PC-3 (cell line): ENCODE results near the gene SPACDR. TPM values are rescaled to one million over a fixed set of nuclear protein-coding genes. Genes with fewer than 3 reads are reported as not detected.

Experiments
- ATAC-seq: fragments of 200-7000 bp; cut with Tn5 transposase; 2 replicates; pipeline ENCODE4 v1.9.1; 2020; ENCODE audit warnings: mild to moderate bottlenecking, moderate library complexity
- BruUV-seq: library from RNA; stranded (reverse); fragments of 400-500 nt; replicated peaks from 2 replicates; lab custom pipeline; 2021; lab: Mats Ljungman, UMichigan
- CTCF ChIA-PET: fragments of 300-600 bp; sonication (Branson Sonifier 250); formaldehyde crosslinking; loops from one replicate; lab custom pipeline; 2022; ENCODE audit warnings: antibody characterized with exemption; lab: Charles Lee
- POLR2A ChIA-PET: fragments of 300-600 bp; sonication (Branson Sonifier 250); formaldehyde crosslinking; loops from one replicate; lab custom pipeline; 2022; ENCODE audit warnings: antibody characterized with exemption; ENCODE audit not compliant: unreplicated experiment; lab: Charles Lee
- DNase-seq: peaks from one replicate; pipeline ENCODE4 v3.0.0-alpha.2; 2015
- H2AFZ ChIP-seq: fragments of 300-600 bp; sonication (generic); 2 replicates; pipeline ENCODE4 v1.6.0; 2016; ENCODE audit warnings: antibody characterized with exemption, low read length
- H3F3A ChIP-seq: fragments of 300-600 bp; sonication (generic); one replicate; pipeline ENCODE4 v1.6.0; 2017; ENCODE audit warnings: antibody characterized with exemption, low read length, control low read depth, mild to moderate bottlenecking; ENCODE audit not compliant: unreplicated experiment
- H3K27ac ChIP-seq: fragments of 300-600 bp; sonication (generic); 2 replicates; pipeline ENCODE4 v1.5.1; 2016; ENCODE audit warnings: mild to moderate bottlenecking, low read length
- H3K27me3 ChIP-seq: fragments of 300-600 bp; sonication (generic); 2 replicates; pipeline ENCODE4 v1.6.1; 2016; ENCODE audit warnings: low read length, mixed read lengths
- H3K36me3 ChIP-seq: fragments of 300-600 bp; sonication (generic); 2 replicates; pipeline ENCODE4 v1.6.1; 2016; ENCODE audit warnings: low read depth, mixed run types, low read length, mixed read lengths
- H3K4me1 ChIP-seq: fragments of 300-600 bp; sonication (generic); 2 replicates; pipeline ENCODE4 v1.5.1; 2016; ENCODE audit warnings: low read length; ENCODE audit not compliant: insufficient read depth
- H3K4me2 ChIP-seq: fragments of 300-600 bp; sonication (generic); 2 replicates; pipeline ENCODE4 v1.6.0; 2016; ENCODE audit warnings: low read length
- H3K4me3 ChIP-seq: fragments of 300-600 bp; sonication (generic); 2 replicates; pipeline ENCODE4 v1.5.1; 2016; ENCODE audit warnings: mild to moderate bottlenecking, low read length, mixed read lengths
- H3K79me2 ChIP-seq: fragments of 300-600 bp; sonication (generic); 2 replicates; pipeline ENCODE4 v1.6.1; 2017; ENCODE audit warnings: low read length, mixed read lengths
- H3K9ac ChIP-seq: fragments of 300-600 bp; sonication (generic); 2 replicates; pipeline ENCODE4 v1.6.0; 2016; ENCODE audit warnings: mild to moderate bottlenecking, low read length
- H3K9me2 ChIP-seq: fragments of 300-600 bp; sonication (generic); replicated peaks from 2 replicates; pipeline ENCODE4 v1.6.1; 2016; ENCODE audit warnings: mixed run types, low read length, mixed read lengths
- H3K9me3 ChIP-seq: fragments of 300-600 bp; sonication (generic); 2 replicates; pipeline ENCODE4 v1.6.1; 2016; ENCODE audit warnings: low read length, mixed read lengths
- H4K20me1 ChIP-seq: fragments of 300-600 bp; sonication (generic); 2 replicates; pipeline ENCODE4 v1.6.1; 2016; ENCODE audit warnings: low read length, mixed read lengths
- CTCF ChIP-seq: fragments of 300-600 bp; sonication (generic); conservative IDR thresholded peaks from 2 replicates; pipeline ENCODE4 v1.5.1; 2017; ENCODE audit warnings: antibody characterized with exemption, low read depth, mild to moderate bottlenecking, low read length
- EZH2 ChIP-seq: fragments of 300-600 bp; sonication (generic); IDR thresholded peaks from one replicate; pipeline ENCODE4 v1.6.1; 2017; ENCODE audit warnings: antibody characterized with exemption, mild to moderate bottlenecking, low read length; ENCODE audit not compliant: unreplicated experiment
- EZH2phosphoT487 ChIP-seq: fragments of 300-600 bp; sonication (generic); IDR thresholded peaks from 2 replicates; pipeline ENCODE4 v1.6.1; 2018; ENCODE audit warnings: mild to moderate bottlenecking, antibody characterized with exemption, low read length, borderline replicate concordance
- intact Hi-C: fragments of 100-400 bp; cut with micrococcal nuclease; formaldehyde crosslinking; loops from 2 replicates; pipeline ENCODE4 v1.9.0; 2023
- total RNA-seq: library from RNA; depleted of rRNA; stranded (reverse); fragments of >200 nt; gene quantifications from 2 replicates; pipeline ENCODE4 v1.2.3, GENCODE V29; 2014

The SPACDR gene
- total RNA-seq, 1 experiment from 2014 or later: 0.11 TPM

GRCh38 chr7:100486753-100487446, 22.8 kb upstream of the SPACDR start:
- 0 out of 2 replicates have a peak, but pooled peaks cover 6% of the 10 kb centered on the region for H3K4me1 ChIP-seq
- ChIA-PET CTCF (no interaction called here), POLR2A (no interaction called here)
- no peaks in the 10 kb centered on the region for H3K9me2 ChIP-seq
- intact Hi-C loops: no loop called here
- H3K9me3 ChIP-seq: no peaks in the 10 kb centered on the region
- peak; percentile 16 for DNase-seq
- no peak overlapping the region for H2AFZ ChIP-seq
- no peaks in the 10 kb centered on the region for H3K36me3 ChIP-seq
- H3K27me3 ChIP-seq: no peaks in the 10 kb centered on the region
- no peak for TF ChIP-seq EZH2phosphoT487
- no peak for TF ChIP-seq EZH2
- TF ChIP-seq CTCF: no peak
- no TSS peak for BruUV-seq
- H3K27ac ChIP-seq: no peak overlapping the region
- no peaks in the 10 kb centered on the region for H3F3A ChIP-seq
- no peak overlapping the region for H3K4me2 ChIP-seq
- H3K79me2 ChIP-seq: no peaks in the 10 kb centered on the region
- H3K9ac ChIP-seq: no peak overlapping the region
- H3K4me3 ChIP-seq: no peak overlapping the region
- no peak for ATAC-seq
- H4K20me1 ChIP-seq: no peaks in the 10 kb centered on the region

- Histone ChIP-seq H3K27me3 (no peaks in the 10 kb centered on the region), H2AFZ (no peak overlapping the region), H3K79me2 (no peaks in the 10 kb centered on the region), H3K4me1 (0 out of 2 replicates have a peak, but pooled peaks cover 6% of the 10 kb centered on the region), H3K27ac (no peak overlapping the region), H3F3A (no peaks in the 10 kb centered on the region), H4K20me1 (no peaks in the 10 kb centered on the region), H3K9me2 (no peaks in the 10 kb centered on the region), H3K36me3 (no peaks in the 10 kb centered on the region), H3K4me3 (no peak overlapping the region), H3K9me3 (no peaks in the 10 kb centered on the region), H3K4me2 (no peak overlapping the region), H3K9ac (no peak overlapping the region)
- ChIA-PET POLR2A (no interaction called here), CTCF (no interaction called here)
- TF ChIP-seq EZH2phosphoT487 (no peak), CTCF (no peak), EZH2 (no peak)
- ATAC-seq: no peak
- no peak for DNase-seq
- no TSS peak for BruUV-seq
- intact Hi-C loops: no loop called here
These were observed 22.1 kb upstream of the SPACDR start for GRCh38 chr7:100486111-100486636.

GRCh38 chr7:100485471-100485876, 21.4 kb upstream of the SPACDR start:
- ChIA-PET POLR2A (no interaction called here), CTCF (no interaction called here)
- Histone ChIP-seq H3F3A (no peaks in the 10 kb centered on the region), H3K4me3 (no peak overlapping the region), H3K9ac (no peak overlapping the region), H3K27ac (no peak overlapping the region), H3K27me3 (no peaks in the 10 kb centered on the region), H3K9me2 (no peaks in the 10 kb centered on the region), H3K9me3 (no peaks in the 10 kb centered on the region), H3K36me3 (no peaks in the 10 kb centered on the region), H4K20me1 (no peaks in the 10 kb centered on the region), H2AFZ (no peak overlapping the region), H3K4me1 (0 out of 2 replicates have a peak, but pooled peaks cover 6% of the 10 kb centered on the region), H3K79me2 (no peaks in the 10 kb centered on the region), H3K4me2 (no peak overlapping the region)
- BruUV-seq: no TSS peak
- intact Hi-C loops: no loop called here
- ATAC-seq (no peak), DNase-seq (no peak)
- TF ChIP-seq EZH2: no peak
- no peak for TF ChIP-seq CTCF
- TF ChIP-seq EZH2phosphoT487: no peak
